GM12878 (cell line): ENCODE results near the gene KDM8. TPM values are rescaled to one million over a fixed set of nuclear protein-coding genes. Genes with fewer than 3 reads are reported as not detected.

Source experiments
- ATAC-seq: fragments of 200-7000 bp; cut with Tn5 transposase; 3 replicates; pipeline ENCODE4 v1.9.1; 2020; ENCODE audit warnings: mild to moderate bottlenecking, moderate library complexity
- BruUV-seq: library from RNA; stranded (reverse); fragments of 400-500 nt; replicated peaks from 2 replicates; lab custom pipeline; 2021; lab: Mats Ljungman, UMichigan
- CTCF ChIA-PET: fragments of 300-600 bp; sonication (Branson Sonifier 250); formaldehyde crosslinking; extraction: SDS; loops from one replicate; lab custom pipeline; 2021; ENCODE audit warnings: inconsistent platforms; lab: Yijun Ruan, JAX
- POLR2A ChIA-PET: fragments of 350-600 bp; formaldehyde crosslinking; extraction: SDS; loops from one replicate; lab custom pipeline; 2021; ENCODE audit warnings: inconsistent platforms; lab: Charles Lee
- RAD21 ChIA-PET: fragments of 300-600 bp; sonication (Branson Sonifier 250); formaldehyde crosslinking; loops from one replicate; lab custom pipeline; 2023; ENCODE audit warnings: antibody characterized with exemption; ENCODE audit not compliant: unreplicated experiment; lab: Charles Lee
- SMC1A ChIA-PET: fragments of 300-600 bp; sonication (Branson Sonifier 250); formaldehyde crosslinking; loops from one replicate; lab custom pipeline; 2023; ENCODE audit not compliant: unreplicated experiment, uncharacterized antibody; lab: Charles Lee
- DNase-seq: peaks from one replicate; pipeline ENCODE4 v3.0.0-alpha.2; 2011; ENCODE audit warnings: low read depth, low spot score
- FAIRE-seq: peaks from 3 replicates; lab custom pipeline; 2011; peaks lifted over from hg19 to GRCh38; lab: Jason Lieb, UNC
- H2AFZ ChIP-seq: 2 replicates; pipeline ENCODE4 v1.6.0; 2011; ENCODE audit warnings: low read depth, low read length, control low read depth; ENCODE audit not compliant: control insufficient read depth
- H3K27ac ChIP-seq: 2 replicates; pipeline ENCODE4 v1.5.1; 2011; ENCODE audit warnings: control low read depth; ENCODE audit not compliant: control insufficient read depth, insufficient read depth
- H3K27me3 ChIP-seq, 2 experiments: replicated peaks in 1 of 2; 2 replicates each; pipeline versions ENCODE4 v1.6.0 to v1.6.1; 2011; ENCODE audit warnings: low read length in 1 of 2; ENCODE audit not compliant: control insufficient read depth in 2 of 2, insufficient read depth in 2 of 2
- H3K36me3 ChIP-seq, 2 experiments: 2 replicates each; pipeline ENCODE4 v1.5.1; 2011; ENCODE audit warnings: low read length in 1 of 2; ENCODE audit not compliant: control insufficient read depth in 2 of 2, insufficient read depth in 2 of 2
- H3K4me1 ChIP-seq: 2 replicates; pipeline ENCODE4 v1.6.1; 2011; ENCODE audit warnings: mild to moderate bottlenecking, low read length, moderate library complexity, mixed read lengths; ENCODE audit not compliant: control insufficient read depth, insufficient read depth
- H3K4me2 ChIP-seq: 2 replicates; pipeline ENCODE4 v1.6.0; 2011; ENCODE audit warnings: control low read depth; ENCODE audit not compliant: control insufficient read depth, insufficient read depth
- H3K4me3 ChIP-seq: fragments of 200-600 bp; sonication (generic); 2 replicates; pipeline ENCODE4 v1.5.1; 2016
- H3K79me2 ChIP-seq: 2 replicates; pipeline ENCODE4 v1.6.0; 2011; ENCODE audit warnings: low read length; ENCODE audit not compliant: control insufficient read depth, insufficient read depth
- H3K9ac ChIP-seq: 2 replicates; pipeline ENCODE4 v1.8.0; 2011; ENCODE audit warnings: low read length, control low read depth, mixed read lengths; ENCODE audit not compliant: control insufficient read depth, insufficient read depth
- H3K9me3 ChIP-seq: replicated peaks from 3 replicates; pipeline ENCODE4 v1.5.1; 2011; ENCODE audit warnings: mild to moderate bottlenecking, low read length; ENCODE audit not compliant: control insufficient read depth, insufficient read depth
- H4K20me1 ChIP-seq: 2 replicates; pipeline ENCODE4 v1.6.0; 2011; ENCODE audit not compliant: control insufficient read depth, insufficient read depth
- E4F1 ChIP-seq: fragments of 450-650 bp; IDR thresholded peaks from 2 replicates; pipeline ENCODE4 v1.6.1; 2018; ENCODE audit warnings: borderline replicate concordance, mild to moderate bottlenecking; ENCODE audit not compliant: partially characterized antibody
- HCFC1 ChIP-seq: fragments of 150-350 bp; IDR thresholded peaks from 2 replicates; pipeline ENCODE4 v1.6.1; 2014; ENCODE audit warnings: low read length
- JUNB ChIP-seq: IDR thresholded peaks from 2 replicates; pipeline ENCODE4 v1.6.1; 2016; ENCODE audit warnings: antibody characterized with exemption, mild to moderate bottlenecking
- MTA2 ChIP-seq: fragments of 450-650 bp; IDR thresholded peaks from 2 replicates; pipeline ENCODE4 v1.6.1; 2016; ENCODE audit warnings: low read depth, mild to moderate bottlenecking, moderate library complexity
- NKRF ChIP-seq: fragments of 450-650 bp; conservative IDR thresholded peaks from 2 replicates; pipeline ENCODE4 v1.6.1; 2017; ENCODE audit warnings: mild to moderate bottlenecking, moderate library complexity
- PAX5 ChIP-seq: IDR thresholded peaks from 2 replicates; pipeline ENCODE4 v1.6.1; 2011; ENCODE audit warnings: low read depth, low read length, borderline replicate concordance
- TARDBP ChIP-seq: IDR thresholded peaks from 2 replicates; pipeline ENCODE4 v1.6.1; 2016; ENCODE audit warnings: borderline replicate concordance
- ZNF622 ChIP-seq: fragments of 450-650 bp; IDR thresholded peaks from 2 replicates; pipeline ENCODE4 v1.6.1; 2017; ENCODE audit warnings: mild to moderate bottlenecking, inconsistent platforms
- WGBS: methylation state at CpG from one replicate; pipeline ENCODE4 v1.1.6; 2016; ENCODE audit warnings: low lambda C conversion rate; ENCODE audit not compliant: insufficient replicate concordance, insufficient coverage; ENCODE audit errors: missing lambda C conversion rate; 5-methylcytosine and 5-hydroxymethylcytosine counted together
- in situ Hi-C: fragments of 300-500 bp; cut with MboI; formaldehyde crosslinking; loops from 9 replicates; pipeline ENCODE4 v1.14.3; 2018; ENCODE audit warnings: mixed read lengths
- intact Hi-C: fragments of 100-400 bp; cut with micrococcal nuclease; formaldehyde crosslinking; loops from one replicate; pipeline ENCODE4 v1.14.2; 2022; ENCODE audit not compliant: unreplicated experiment
- polyA plus RNA-seq, 11 experiments: library from polyadenylated mRNA; depleted of rRNA in 4 of 11; unstranded in 6 of 11; stranded (reverse) in 5 of 11; fragments of >200 nt; fragmentation: Nextera tagmentation in 4 of 11; fragmentation: Illumina TruSeq in 1 of 11; extraction: Ambion mirVana in 4 of 11; extraction: Trizol in 1 of 11; gene quantifications; 1 replicate in 1 of 11; 2 replicates in 10 of 11; pipeline versions ENCODE4 v1.2.1 to v1.2.3, GENCODE V29; 2011 to 2016; ENCODE audit warnings: inconsistent platforms in 2 of 11, missing spikeins in 2 of 11, low read depth in 1 of 11
- total RNA-seq, 4 experiments: library from RNA; depleted of rRNA in 3 of 4; stranded (reverse); fragments of >200 nt in 3 of 4; fragmentation: Illumina TruSeq in 1 of 4; extraction: Trizol in 1 of 4; gene quantifications; 2 replicates each; pipeline versions ENCODE4 v1.2.1 to v1.2.3, GENCODE V29; 2013 to 2021
- TF ChIP-seq, protein P1 (sequence below): fragments of 450-650 bp; IDR thresholded peaks from 2 replicates; pipeline ENCODE4 v1.6.1; 2018; ENCODE audit warnings: mild to moderate bottlenecking, low read depth, moderate library complexity; ENCODE audit not compliant: partially characterized antibody
- TF ChIP-seq, protein P2 (sequence below): IDR thresholded peaks from 2 replicates; pipeline ENCODE4 v1.6.1; 2012; ENCODE audit warnings: mild to moderate bottlenecking, low read depth, low read length

KDM8 gene
- total and polyA plus RNA-seq, 10 of the 15 experiments (the other 5 are each of a cell fraction or from before 2014, with no cell fraction given), result 0.79 to 8.9 (median 5.8) TPM

DNA sequence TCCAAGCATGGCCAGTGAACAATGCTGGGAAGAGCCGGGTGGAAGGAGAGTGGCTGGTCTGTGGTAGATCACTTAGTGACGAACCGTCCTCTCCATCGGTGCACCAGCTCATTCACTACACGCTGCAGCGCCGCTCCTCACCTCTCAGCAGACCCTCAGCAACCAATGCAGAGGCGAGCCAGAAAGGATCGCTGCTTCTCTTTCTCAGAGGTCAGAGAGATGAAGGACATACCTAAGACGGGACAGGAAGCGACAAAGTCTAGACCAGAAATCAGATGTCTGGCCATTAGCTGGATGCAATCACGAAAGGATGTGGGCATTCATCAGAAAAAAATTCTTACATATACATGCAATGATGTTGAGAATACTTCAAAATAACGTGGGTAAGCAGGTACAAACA, 38.3 kb downstream of the KDM8 start:
- Histone ChIP-seq H3K9me3 (no peaks in the 10 kb centered on the region), H3K27ac (no peak overlapping the region), H3K27me3 (no peaks in the 10 kb centered on the region), H3K9ac (no peak overlapping the region), H3K36me3 (peaks cover 0 to under 1% of the 10 kb centered on the region in 2 experiments; a peak in 1 of 4 replicates), H3K4me2 (no peak overlapping the region), H3K79me2 (no peaks in the 10 kb centered on the region), H2AFZ (no peak overlapping the region), H3K4me3 (no peak overlapping the region), H3K4me1 (peaks cover 34% of the 10 kb centered on the region), H4K20me1 (no peaks in the 10 kb centered on the region)
- ATAC-seq, result no peak
- ChIA-PET SMC1A (interaction anchor here (1.1 to 12.2 kb wide), 7 partner anchors 10 to 147 kb away, joined by 3 to 178 read pairs (median 17); partner anchors contain the start of gene NSMCE1), POLR2A (interaction anchor here (0.5 to 8.4 kb wide), 8 partner anchors 9 to 165 kb away, joined by 3 to 79 read pairs (median 4); partner anchors contain the start of gene NSMCE1), RAD21 (interaction anchor here (3.3 to 4.2 kb wide), 3 partner anchors 12 to 126 kb away, joined by 17 to 22 read pairs (median 22); no protein-coding TSS in a partner anchor), CTCF (interaction anchor here (1.2 to 4.1 kb wide), 5 partner anchors 23 to 126 kb away, joined by 4 to 24 read pairs (median 5); no protein-coding TSS in a partner anchor)
- FAIRE-seq, result no peak
- no TSS peak for BruUV-seq
- 80% methylated on average over 13 of the region's 13 CpGs for WGBS
- DNase-seq, result no peak
- in situ Hi-C loops, result no loop called here
- TF ChIP-seq NKRF (no peak), ZNF622 (no peak), HCFC1 (no peak), TARDBP (no peak), JUNB (no peak), MTA2 (no peak), E4F1 (no peak), PAX5 (no peak)
- TF ChIP-seq, protein P1, sequence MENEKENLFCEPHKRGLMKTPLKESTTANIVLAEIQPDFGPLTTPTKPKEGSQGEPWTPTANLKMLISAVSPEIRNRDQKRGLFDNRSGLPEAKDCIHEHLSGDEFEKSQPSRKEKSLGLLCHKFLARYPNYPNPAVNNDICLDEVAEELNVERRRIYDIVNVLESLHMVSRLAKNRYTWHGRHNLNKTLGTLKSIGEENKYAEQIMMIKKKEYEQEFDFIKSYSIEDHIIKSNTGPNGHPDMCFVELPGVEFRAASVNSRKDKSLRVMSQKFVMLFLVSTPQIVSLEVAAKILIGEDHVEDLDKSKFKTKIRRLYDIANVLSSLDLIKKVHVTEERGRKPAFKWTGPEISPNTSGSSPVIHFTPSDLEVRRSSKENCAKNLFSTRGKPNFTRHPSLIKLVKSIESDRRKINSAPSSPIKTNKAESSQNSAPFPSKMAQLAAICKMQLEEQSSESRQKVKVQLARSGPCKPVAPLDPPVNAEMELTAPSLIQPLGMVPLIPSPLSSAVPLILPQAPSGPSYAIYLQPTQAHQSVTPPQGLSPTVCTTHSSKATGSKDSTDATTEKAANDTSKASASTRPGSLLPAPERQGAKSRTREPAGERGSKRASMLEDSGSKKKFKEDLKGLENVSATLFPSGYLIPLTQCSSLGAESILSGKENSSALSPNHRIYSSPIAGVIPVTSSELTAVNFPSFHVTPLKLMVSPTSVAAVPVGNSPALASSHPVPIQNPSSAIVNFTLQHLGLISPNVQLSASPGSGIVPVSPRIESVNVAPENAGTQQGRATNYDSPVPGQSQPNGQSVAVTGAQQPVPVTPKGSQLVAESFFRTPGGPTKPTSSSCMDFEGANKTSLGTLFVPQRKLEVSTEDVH, result no peak
- TF ChIP-seq, protein P2, sequence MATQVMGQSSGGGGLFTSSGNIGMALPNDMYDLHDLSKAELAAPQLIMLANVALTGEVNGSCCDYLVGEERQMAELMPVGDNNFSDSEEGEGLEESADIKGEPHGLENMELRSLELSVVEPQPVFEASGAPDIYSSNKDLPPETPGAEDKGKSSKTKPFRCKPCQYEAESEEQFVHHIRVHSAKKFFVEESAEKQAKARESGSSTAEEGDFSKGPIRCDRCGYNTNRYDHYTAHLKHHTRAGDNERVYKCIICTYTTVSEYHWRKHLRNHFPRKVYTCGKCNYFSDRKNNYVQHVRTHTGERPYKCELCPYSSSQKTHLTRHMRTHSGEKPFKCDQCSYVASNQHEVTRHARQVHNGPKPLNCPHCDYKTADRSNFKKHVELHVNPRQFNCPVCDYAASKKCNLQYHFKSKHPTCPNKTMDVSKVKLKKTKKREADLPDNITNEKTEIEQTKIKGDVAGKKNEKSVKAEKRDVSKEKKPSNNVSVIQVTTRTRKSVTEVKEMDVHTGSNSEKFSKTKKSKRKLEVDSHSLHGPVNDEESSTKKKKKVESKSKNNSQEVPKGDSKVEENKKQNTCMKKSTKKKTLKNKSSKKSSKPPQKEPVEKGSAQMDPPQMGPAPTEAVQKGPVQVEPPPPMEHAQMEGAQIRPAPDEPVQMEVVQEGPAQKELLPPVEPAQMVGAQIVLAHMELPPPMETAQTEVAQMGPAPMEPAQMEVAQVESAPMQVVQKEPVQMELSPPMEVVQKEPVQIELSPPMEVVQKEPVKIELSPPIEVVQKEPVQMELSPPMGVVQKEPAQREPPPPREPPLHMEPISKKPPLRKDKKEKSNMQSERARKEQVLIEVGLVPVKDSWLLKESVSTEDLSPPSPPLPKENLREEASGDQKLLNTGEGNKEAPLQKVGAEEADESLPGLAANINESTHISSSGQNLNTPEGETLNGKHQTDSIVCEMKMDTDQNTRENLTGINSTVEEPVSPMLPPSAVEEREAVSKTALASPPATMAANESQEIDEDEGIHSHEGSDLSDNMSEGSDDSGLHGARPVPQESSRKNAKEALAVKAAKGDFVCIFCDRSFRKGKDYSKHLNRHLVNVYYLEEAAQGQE, result no peak
- intact Hi-C loops, result no loop called here
